GM18868 (cell line): Measurements from ENCODE around the gene MIGA2.
"Not testable (repeated sequence)": the region's sequence is repeated elsewhere in the genome, so short reads cannot be mapped to it uniquely, and the experiment has no call there.

Experiments used
- ATAC-seq: cut with Tn5 transposase; IDR thresholded peaks from one replicate; pipeline ENCODE4 v1.9.1; 2021; ENCODE audit warnings: mild to moderate bottlenecking, moderate library complexity; ENCODE audit not compliant: unreplicated experiment

Gene MIGA2

GRCh38 chr9:129035838-129036237 is 588 bp upstream of the MIGA2 start:
- not testable (repeated sequence) for ATAC-seq

- no peak for ATAC-seq
Observed at GRCh38 chr9:129036923-129037766, 719 bp downstream of the MIGA2 start.

GRCh38 chr9:129037767-129038098 is 1.3 kb downstream of the MIGA2 start:
- no peak for ATAC-seq

GRCh38 chr9:129038109-129038852 is 1.9 kb downstream of the MIGA2 start:
- ATAC-seq = no peak

- ATAC-seq = no peak
Observed at GRCh38 chr9:129040113-129040643, 3.8 kb downstream of the MIGA2 start.

- ATAC-seq = no peak
Observed at GRCh38 chr9:129042016-129042415, 5.6 kb downstream of the MIGA2 start.

- ATAC-seq = no peak
Observed at GRCh38 chr9:129052592-129052991, 16.2 kb downstream of the MIGA2 start.

GRCh38 chr9:129053020-129053419 is 16.6 kb downstream of the MIGA2 start:
- no peak for ATAC-seq

- no peak for ATAC-seq
Observed at GRCh38 chr9:129054163-129054851, 17.9 kb downstream of the MIGA2 start.

GRCh38 chr9:129058965-129059795 is 22.8 kb downstream of the MIGA2 start:
- ATAC-seq = no peak

- no peak for ATAC-seq
Observed at GRCh38 chr9:129059796-129060785, 23.7 kb downstream of the MIGA2 start.

- ATAC-seq = no peak
Observed at GRCh38 chr9:129060991-129061390, 24.6 kb downstream of the MIGA2 start.

GRCh38 chr9:129063061-129063460 is 26.6 kb downstream of the MIGA2 start:
- no peak for ATAC-seq

GRCh38 chr9:129064499-129064908 is 28.1 kb downstream of the MIGA2 start:
- no peak for ATAC-seq

- ATAC-seq = no peak
Observed at GRCh38 chr9:129068110-129068509, 31.7 kb downstream of the MIGA2 start.

GRCh38 chr9:129068990-129069861 is 32.8 kb downstream of the MIGA2 start:
- ATAC-seq = peak; percentile 87

- no peak for ATAC-seq
Observed at GRCh38 chr9:129069862-129070641, 33.6 kb downstream of the MIGA2 start.
